ENCODE results near the gene SYNPO2. TPM values are rescaled to one million over a fixed set of nuclear protein-coding genes. Genes with fewer than 3 reads are reported as not detected.

SYNPO2 gene
- total and polyA plus RNA-seq, 2 of the 8 experiments (the other 6 are each of a cell fraction or from before 2014, with no cell fraction given): 0.50 to 4.2 TPM

GRCh38 chr4:119053997-119054396 is 165.3 kb downstream of the SYNPO2 start:
- no peaks in the 10 kb centered on the region for H3K36me3 ChIP-seq (ENCODE audit: control insufficient read depth in 2 of 4, insufficient read depth in 4 of 4, low read length in 3 of 4)
- ChIA-PET POLR2A (ENCODE audit: partially characterized antibody) (no interaction called here), CTCF (ENCODE audit: partially characterized antibody) (interaction anchor here (0.7 to 3.5 kb wide), 3 partner anchors 12 to 73 kb away, joined by 3 to 27 read pairs (median 3); no protein-coding TSS in a partner anchor)
- no peak for TF ChIP-seq TAF1 (IDR thresholded peaks at IDR 0.05; ENCODE audit: low read depth, low read length)
- no peak for TF ChIP-seq MAFK (IDR thresholded peaks at IDR 0.05; ENCODE audit: low read depth, low read length)
- no peak for TF ChIP-seq PHF8 (conservative IDR thresholded peaks at IDR 0.05; ENCODE audit: low read depth, low read length)
- TF ChIP-seq HDAC6 (IDR thresholded peaks at IDR 0.05; ENCODE audit: low read depth, low read length): no peak
- TF ChIP-seq RBBP5 (IDR thresholded peaks at IDR 0.05; ENCODE audit: borderline replicate concordance, low read depth, low read length): no peak
- no peak for TF ChIP-seq SIN3A (conservative IDR thresholded peaks at IDR 0.05 in 1 of 2, IDR thresholded peaks at IDR 0.05 in 1 of 2; ENCODE audit: low read depth in 1 of 2, low read length in 2 of 2)
- no peak for TF ChIP-seq CEBPB (IDR thresholded peaks at IDR 0.05; ENCODE audit: low read depth, low read length)
- no peak for TF ChIP-seq SP1 (IDR thresholded peaks at IDR 0.05; ENCODE audit: low read depth, low read length)
- no peak for TF ChIP-seq ATF2 (IDR thresholded peaks at IDR 0.05; ENCODE audit: low read length)
- TF ChIP-seq CTBP2 (IDR thresholded peaks at IDR 0.05; ENCODE audit: borderline replicate concordance, insufficient read depth, insufficient read length, low read length): no peak
- TF ChIP-seq FOSL1 (IDR thresholded peaks at IDR 0.05; ENCODE audit: insufficient read depth, low read depth, low read length): no peak
- TF ChIP-seq ZNF274 (IDR thresholded peaks at IDR 0.05; ENCODE audit: borderline replicate concordance, extremely low read depth, low read length): no peak
- TF ChIP-seq JUN (IDR thresholded peaks at IDR 0.05; ENCODE audit: low read depth, low read length): no peak

More at GRCh38 chr4:119053997-119054396, 165.3 kb downstream of the SYNPO2 start:
- Histone ChIP-seq H2BK20ac (ENCODE audit: low read length) (no peak overlapping the region), H3K9ac (replicated peaks in 1 of 4; ENCODE audit: extremely low read depth in 1 of 4, low read depth in 3 of 4, low read length in 3 of 4) (no peak overlapping the region), H3K56ac (replicated peaks; ENCODE audit: insufficient read length, low read depth, low read length) (no peak overlapping the region), H3K23me2 (ENCODE audit: low read depth, low read length) (no peaks in the 10 kb centered on the region), H2BK15ac (ENCODE audit: low read length) (no peak overlapping the region), H3K4me2 (ENCODE audit: insufficient read depth in 1 of 2, low read depth in 2 of 2, low read length in 2 of 2) (no peak overlapping the region), H3K79me1 (ENCODE audit: low read depth, low read length) (no peaks in the 10 kb centered on the region), H3K9me3 (ENCODE audit: insufficient read depth in 2 of 2, low read depth in 1 of 2, low read length in 1 of 2) (no peaks in the 10 kb centered on the region), H2BK120ac (replicated peaks; ENCODE audit: low read depth, low read length) (no peak overlapping the region), H2BK12ac (ENCODE audit: low read depth, low read length) (no peak overlapping the region), H2AFZ (ENCODE audit: low read length) (no peak overlapping the region; the same call in 1 of the 2 replicates), H3K4me3 (ENCODE audit: extremely low read depth in 1 of 4, insufficient read depth in 2 of 4, low read depth in 3 of 4, low read length in 4 of 4) (no peak overlapping the region), H4K8ac (ENCODE audit: extremely low read depth, insufficient read depth, low read length) (no peak overlapping the region; the same call in 1 of the 2 replicates), H2AK5ac (ENCODE audit: low read depth, low read length) (no peak overlapping the region), H3K79me2 (ENCODE audit: control insufficient read depth in 1 of 2, insufficient read depth in 2 of 2, low read length in 2 of 2) (no peaks in the 10 kb centered on the region), H4K20me1 (replicated peaks in 1 of 2; ENCODE audit: control insufficient read depth in 1 of 2, insufficient read depth in 2 of 2, low read length in 2 of 2) (no peaks in the 10 kb centered on the region), H3K27ac (ENCODE audit: low read depth, low read length) (no peak overlapping the region), H3K23ac (ENCODE audit: insufficient read length) (no peak overlapping the region), H2BK5ac (ENCODE audit: low read depth, low read length) (no peak overlapping the region), H4K5ac (ENCODE audit: insufficient read length, low read depth, low read length) (no peak overlapping the region), H3K4me1 (replicated peaks in 1 of 4; ENCODE audit: control insufficient read depth in 3 of 4, insufficient read depth in 4 of 4, low read length in 3 of 4) (no peaks in the 10 kb centered on the region), H4K91ac (replicated peaks; ENCODE audit: insufficient read length, low read length) (no peak overlapping the region), H3K4ac (replicated peaks; ENCODE audit: insufficient read length, low read depth, low read length) (no peak overlapping the region), H3K14ac (ENCODE audit: insufficient read length) (no peak overlapping the region), H3K18ac (ENCODE audit: extremely low read depth, low read length) (no peak overlapping the region), H3K27me3 (replicated peaks in 1 of 4; ENCODE audit: control insufficient read depth in 3 of 4, extremely low read depth in 1 of 4, insufficient read depth in 3 of 4, low read length in 3 of 4) (no peaks in the 10 kb centered on the region)
- FAIRE-seq (no peak), DNase-seq (ENCODE audit: low read depth in 1 of 2, low spot score in 2 of 2) (no peak)
- 90% methylated on average over 10 of the region's 10 CpGs; no CpG with 5 or more reads in 1 of the 2 experiments for WGBS, 2 experiments (ENCODE audit: extremely low coverage in 1 of 2, insufficient coverage in 1 of 2, insufficient read length in 1 of 2, insufficient replicate concordance in 2 of 2, low coverage in 1 of 2, low lambda C conversion rate in 2 of 2, missing lambda C conversion rate in 1 of 2)

Measured in H1 (cell line).